Colonic mucosa (tissue), 4 donors: ENCODE measurements around the gene RHEBL1. TPM values are rescaled to one million over a fixed set of nuclear protein-coding genes. Genes with fewer than 3 reads are reported as not detected.

Experiments used
- DNase-seq: peaks from one replicate; pipeline ENCODE4 v3.0.0-alpha.2; 2020
- H3K27ac ChIP-seq: fragments of 200-600 bp; one replicate; pipeline ENCODE4 v1.8.0; 2021
- H3K27me3 ChIP-seq: fragments of 200-600 bp; one replicate; pipeline ENCODE4 v1.8.0; 2021
- H3K36me3 ChIP-seq: fragments of 200-600 bp; one replicate; pipeline ENCODE4 v1.8.0; 2021
- H3K4me1 ChIP-seq: fragments of 200-600 bp; one replicate; pipeline ENCODE4 v1.8.0; 2021; ENCODE audit warnings: mild to moderate bottlenecking
- H3K4me3 ChIP-seq: fragments of 200-600 bp; one replicate; pipeline ENCODE4 v1.8.0; 2021
- H3K9ac ChIP-seq, 2 donors: one replicate each; pipeline ENCODE4 v1.7.0; 2013; ENCODE audit warnings: control low read depth in 2 of 2, low read depth in 2 of 2, low read length in 2 of 2
- H3K9me3 ChIP-seq: fragments of 200-600 bp; one replicate; pipeline ENCODE4 v1.8.0; 2021
- CTCF ChIP-seq: fragments of 200-600 bp; IDR thresholded peaks from one replicate; pipeline ENCODE4 v1.8.0; 2022; ENCODE audit warnings: antibody characterized with exemption, mild to moderate bottlenecking
- intact Hi-C: fragments of 100-400 bp; cut with DNase I; formaldehyde crosslinking; loops from one replicate; pipeline ENCODE4 v1.14.1; 2022
- total RNA-seq, 2 donors: library from RNA; stranded (reverse); fragmentation: NEBNext Ultra II Directional in 1 of 2; extraction: Animal tissue kit (Norgen Biotek cat#: 25700) in 1 of 2; gene quantifications; one replicate each; pipeline ENCODE4 v1.2.1, GENCODE V29; 2021
- donor health status: healthy.
- donor health status: DM: no; HTN: no; CAD: no.
- donor health status: DM: no; HTN: no; CAD: no.

RHEBL1 gene
- total RNA-seq, 2 donors from 2014 or later, result 0.27 to 0.32 TPM

GRCh38 chr12:49060237-49061156 lies 9.3 kb downstream of the RHEBL1 start, which contains the start of gene KMT2D:
TSS of gene KMT2D (minus strand) at chr12:49060794. CDS start at chr12:49055324, 5,470 bp downstream.
- Histone ChIP-seq H3K36me3 (no peaks in the 10 kb centered on the region), H3K9me3 (no peaks in the 10 kb centered on the region), H3K4me3 (peak within 1 kb of the TSS; percentile 91), H3K9ac (peak within 1 kb of the TSS; percentile 97 to 100), H3K27ac (peak within 1 kb of the TSS; percentile 94), H3K27me3 (no peaks in the 10 kb centered on the region), H3K4me1 (peaks cover 22% of the 10 kb centered on the region)
- peak; percentile 12 for TF ChIP-seq CTCF
- intact Hi-C loops, result loop anchor here (5.0 to 10.0 kb wide), 2 partner anchors 37 to 64 kb away; no protein-coding TSS in a partner anchor
- peak; percentile 93 for DNase-seq

GRCh38 chr12:49059299-49060171 lies 10.2 kb downstream of the RHEBL1 start:
- Histone ChIP-seq H3K9ac (peak overlapping the region; percentile 97 to 100), H3K27ac (peak overlapping the region; percentile 94), H3K9me3 (no peaks in the 10 kb centered on the region), H3K4me1 (peaks cover 22% of the 10 kb centered on the region), H3K4me3 (peak overlapping the region; percentile 91), H3K36me3 (peaks cover 2% of the 10 kb centered on the region), H3K27me3 (no peaks in the 10 kb centered on the region)
- peak; percentile 43 for DNase-seq
- intact Hi-C loops, result loop anchor here (5.0 to 10.0 kb wide), 2 partner anchors 38 to 65 kb away; no protein-coding TSS in a partner anchor
- TF ChIP-seq CTCF, result no peak

GRCh38 chr12:49059045-49059298 lies 10.8 kb downstream of the RHEBL1 start:
- no peaks in the 10 kb centered on the region for H3K27me3 ChIP-seq
- H3K27ac ChIP-seq, result peak overlapping the region; percentile 94

GRCh38 chr12:49058366-49059044 lies 11.3 kb downstream of the RHEBL1 start:
- DNase-seq, result no peak
- Histone ChIP-seq H3K27ac (peak overlapping the region; percentile 94), H3K4me3 (peak overlapping the region; percentile 91), H3K9me3 (no peaks in the 10 kb centered on the region), H3K27me3 (no peaks in the 10 kb centered on the region), H3K36me3 (peaks cover 8% of the 10 kb centered on the region), H3K4me1 (peaks cover 22% of the 10 kb centered on the region), H3K9ac (peak overlapping the region; percentile 97 to 100)
- intact Hi-C loops, result no loop called here
- TF ChIP-seq CTCF, result no peak

More at GRCh38 chr12:49059045-49059298, 10.8 kb downstream of the RHEBL1 start:
- Histone ChIP-seq H3K9me3 (no peaks in the 10 kb centered on the region), H3K4me3 (peak overlapping the region; percentile 91), H3K4me1 (peaks cover 22% of the 10 kb centered on the region), H3K36me3 (peaks cover 8% of the 10 kb centered on the region), H3K9ac (peak overlapping the region; percentile 97 to 100)
- DNase-seq, result no peak
- TF ChIP-seq CTCF, result no peak
- intact Hi-C loops, result no loop called here

GRCh38 chr12:49057888-49058287 lies 11.9 kb downstream of the RHEBL1 start:
- Histone ChIP-seq H3K4me3 (peak overlapping the region; percentile 91), H3K4me1 (peaks cover 22% of the 10 kb centered on the region)
- DNase-seq, result peak; percentile 42

More at GRCh38 chr12:49057888-49058287, 11.9 kb downstream of the RHEBL1 start:
- peak overlapping the region; percentile 94 for H3K27ac ChIP-seq
- peaks cover 10% of the 10 kb centered on the region for H3K36me3 ChIP-seq
- peak overlapping the region; percentile 97 to 100 for H3K9ac ChIP-seq
- no peak for TF ChIP-seq CTCF
- H3K27me3 ChIP-seq, result no peaks in the 10 kb centered on the region
- intact Hi-C loops, result no loop called here
- no peaks in the 10 kb centered on the region for H3K9me3 ChIP-seq
